SK-N-DZ (cell line): ENCODE data around the gene EMB.
"Not testable (repeated sequence)": the region's sequence is repeated elsewhere in the genome, so short reads cannot be mapped to it uniquely, and the experiment has no call there.

Experiments used
- DNase-seq: peaks from one replicate; pipeline ENCODE4 v3.0.0-alpha.2; 2015; ENCODE audit warnings: low spot score

Gene EMB

GRCh38 chr5:50423100-50423799 lies 17.8 kb downstream of the EMB start:
- DNase-seq = not testable (repeated sequence)

- DNase-seq = not testable (repeated sequence)
Measured at GRCh38 chr5:50421184-50421950, 19.7 kb downstream of the EMB start.

- DNase-seq = no peak
Measured at GRCh38 chr5:50420343-50420935, 20.6 kb downstream of the EMB start.

- DNase-seq = not testable (repeated sequence)
Measured at GRCh38 chr5:50419656-50420055, 21.4 kb downstream of the EMB start.

GRCh38 chr5:50416637-50417036 lies 24.5 kb downstream of the EMB start:
- not testable (repeated sequence) for DNase-seq

- DNase-seq = no peak
Measured at GRCh38 chr5:50415912-50416311, 25.2 kb downstream of the EMB start.

GRCh38 chr5:50410932-50411331 lies 30.2 kb downstream of the EMB start:
- DNase-seq = not testable (repeated sequence)

- no peak for DNase-seq
Measured at GRCh38 chr5:50406877-50407276, 34.2 kb downstream of the EMB start.

- no peak for DNase-seq
Measured at GRCh38 chr5:50401336-50401735, 39.8 kb downstream of the EMB start.

GRCh38 chr5:50393925-50394609 lies 47.0 kb downstream of the EMB start:
- DNase-seq = not testable (repeated sequence)

GRCh38 chr5:50392289-50392688 lies 48.8 kb downstream of the EMB start:
- DNase-seq = not testable (repeated sequence)

- not testable (repeated sequence) for DNase-seq
Measured at GRCh38 chr5:50384381-50384780, 56.7 kb downstream of the EMB start.

GRCh38 chr5:50376696-50377095 lies 64.4 kb downstream of the EMB start:
- not testable (repeated sequence) for DNase-seq

GRCh38 chr5:50369287-50370033 lies 71.6 kb downstream of the EMB start:
- DNase-seq = not testable (repeated sequence)

GRCh38 chr5:50365426-50366251 lies 75.4 kb downstream of the EMB start:
- no peak for DNase-seq

GRCh38 chr5:50364535-50365309 lies 76.4 kb downstream of the EMB start:
- DNase-seq = not testable (repeated sequence)

GRCh38 chr5:50359187-50359586 lies 81.9 kb downstream of the EMB start:
- DNase-seq = no peak

GRCh38 chr5:50352382-50352781 lies 88.7 kb downstream of the EMB start:
- no peak for DNase-seq
